Renal pelvis (tissue), 3 donors: ENCODE measurements around the gene HSPB8. TPM values are rescaled to one million over a fixed set of nuclear protein-coding genes. Genes with fewer than 3 reads are reported as not detected.

Source experiments
- polyA plus RNA-seq, 3 donors: library from polyadenylated mRNA; unstranded; fragments of 120-200 nt; gene quantifications; one replicate each; pipeline ENCODE4 v1.2.1, GENCODE V29; 2013; ENCODE audit not compliant: insufficient read length in 3 of 3

Gene HSPB8
- polyA plus RNA-seq, 3 donors: 5.8 to 6.8 (median 5.8) TPM

Other genes starting within 250 kb of the HSPB8 start
- gene SRRM4, start 197.4 kb upstream of the HSPB8 start, polyA plus RNA-seq: under 1 TPM in 2 of 3 donors, not detected in 1; 0.03 to 0.04 TPM
- gene CCDC60, start 155.8 kb downstream of the HSPB8 start, polyA plus RNA-seq: under 1 TPM in 2 of 3 donors, not detected in 1; 0.19 to 0.21 TPM